GM23338 (cell line): Measurements from ENCODE around the gene PDC.
A peak's percentile ranks its signal among the peaks of the same experiment; 100 is the strongest.

ENCODE experiments used
- CTCF ChIP-seq, 2 experiments: fragments of 200-600 bp in 1 of 2; sonication (generic) in 1 of 2; conservative IDR thresholded peaks; 2 replicates each; pipeline versions ENCODE4 v1.5.1 to v1.6.1; 2016 to 2017; ENCODE audit warnings: antibody characterized with exemption in 2 of 2, low read depth in 2 of 2, mild to moderate bottlenecking in 2 of 2, moderate library complexity in 1 of 2
- EZH2 ChIP-seq: fragments of 200-600 bp; sonication (generic); IDR thresholded peaks from one replicate; pipeline ENCODE4 v1.8.0; 2017; ENCODE audit warnings: antibody characterized with exemption, mild to moderate bottlenecking, low read depth; ENCODE audit not compliant: unreplicated experiment
- EZH2phosphoT487 ChIP-seq: fragments of 200-600 bp; sonication (generic); IDR thresholded peaks from one replicate; pipeline ENCODE4 v1.8.1; 2018; ENCODE audit warnings: antibody characterized with exemption; ENCODE audit not compliant: unreplicated experiment
- JUNB ChIP-seq: IDR thresholded peaks from one replicate; pipeline ENCODE4 v1.6.1; 2016; ENCODE audit warnings: antibody characterized with exemption; ENCODE audit not compliant: unreplicated experiment
- POLR2AphosphoS5 ChIP-seq: IDR thresholded peaks from 2 replicates; pipeline ENCODE4 v1.6.1; 2016; ENCODE audit warnings: antibody characterized with exemption, low read depth
- REST ChIP-seq: IDR thresholded peaks from one replicate; pipeline ENCODE4 v1.6.1; 2018; ENCODE audit warnings: antibody characterized with exemption; ENCODE audit not compliant: unreplicated experiment
- ZNF114 ChIP-seq: fragments of 250-450 bp; sonication (Bioruptor Pico); IDR thresholded peaks from 2 replicates; pipeline ENCODE4 v1.5.0; 2020; ENCODE audit warnings: mild to moderate bottlenecking, moderate library complexity
- ZNF331 ChIP-seq: fragments of 250-450 bp; sonication (Bioruptor Pico); IDR thresholded peaks from 2 replicates; pipeline ENCODE4 v1.5.0; 2020; ENCODE audit warnings: low read depth, mild to moderate bottlenecking, moderate library complexity
- TF ChIP-seq, protein P1 (sequence below): fragments of 250-450 bp; sonication (Bioruptor Pico); IDR thresholded peaks from 2 replicates; pipeline ENCODE4 v1.5.0; 2020; ENCODE audit warnings: mild to moderate bottlenecking, moderate library complexity

DNA sequence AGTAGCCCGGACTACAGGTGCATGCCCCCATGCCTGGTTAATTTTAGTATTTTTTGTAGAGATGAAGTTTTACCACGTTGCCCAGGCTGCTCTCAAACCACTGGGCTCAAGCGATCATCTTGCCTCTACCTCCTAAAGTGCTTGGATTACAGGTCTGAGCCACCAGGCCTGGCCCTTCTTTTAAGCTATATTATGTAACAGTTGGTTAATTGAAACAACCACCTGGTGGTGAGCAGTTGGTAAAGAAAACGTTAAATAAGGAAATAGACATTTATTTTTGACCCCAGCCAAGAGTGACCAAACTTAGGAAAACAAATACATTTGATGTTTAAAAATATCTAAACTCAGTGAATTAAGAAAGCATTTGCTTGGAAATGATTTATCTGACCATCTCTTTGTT lies 12.1 kb upstream of the PDC start:
- TF ChIP-seq EZH2: no peak
- peak in 1 of 2 experiments; percentile 35; a peak in 2 of 4 replicates for TF ChIP-seq CTCF (conservative IDR thresholded peaks at IDR 0.05; ENCODE audit: low read depth in 2 of 2)
- no peak for TF ChIP-seq REST
- no peak for TF ChIP-seq JUNB
- TF ChIP-seq, protein P1, sequence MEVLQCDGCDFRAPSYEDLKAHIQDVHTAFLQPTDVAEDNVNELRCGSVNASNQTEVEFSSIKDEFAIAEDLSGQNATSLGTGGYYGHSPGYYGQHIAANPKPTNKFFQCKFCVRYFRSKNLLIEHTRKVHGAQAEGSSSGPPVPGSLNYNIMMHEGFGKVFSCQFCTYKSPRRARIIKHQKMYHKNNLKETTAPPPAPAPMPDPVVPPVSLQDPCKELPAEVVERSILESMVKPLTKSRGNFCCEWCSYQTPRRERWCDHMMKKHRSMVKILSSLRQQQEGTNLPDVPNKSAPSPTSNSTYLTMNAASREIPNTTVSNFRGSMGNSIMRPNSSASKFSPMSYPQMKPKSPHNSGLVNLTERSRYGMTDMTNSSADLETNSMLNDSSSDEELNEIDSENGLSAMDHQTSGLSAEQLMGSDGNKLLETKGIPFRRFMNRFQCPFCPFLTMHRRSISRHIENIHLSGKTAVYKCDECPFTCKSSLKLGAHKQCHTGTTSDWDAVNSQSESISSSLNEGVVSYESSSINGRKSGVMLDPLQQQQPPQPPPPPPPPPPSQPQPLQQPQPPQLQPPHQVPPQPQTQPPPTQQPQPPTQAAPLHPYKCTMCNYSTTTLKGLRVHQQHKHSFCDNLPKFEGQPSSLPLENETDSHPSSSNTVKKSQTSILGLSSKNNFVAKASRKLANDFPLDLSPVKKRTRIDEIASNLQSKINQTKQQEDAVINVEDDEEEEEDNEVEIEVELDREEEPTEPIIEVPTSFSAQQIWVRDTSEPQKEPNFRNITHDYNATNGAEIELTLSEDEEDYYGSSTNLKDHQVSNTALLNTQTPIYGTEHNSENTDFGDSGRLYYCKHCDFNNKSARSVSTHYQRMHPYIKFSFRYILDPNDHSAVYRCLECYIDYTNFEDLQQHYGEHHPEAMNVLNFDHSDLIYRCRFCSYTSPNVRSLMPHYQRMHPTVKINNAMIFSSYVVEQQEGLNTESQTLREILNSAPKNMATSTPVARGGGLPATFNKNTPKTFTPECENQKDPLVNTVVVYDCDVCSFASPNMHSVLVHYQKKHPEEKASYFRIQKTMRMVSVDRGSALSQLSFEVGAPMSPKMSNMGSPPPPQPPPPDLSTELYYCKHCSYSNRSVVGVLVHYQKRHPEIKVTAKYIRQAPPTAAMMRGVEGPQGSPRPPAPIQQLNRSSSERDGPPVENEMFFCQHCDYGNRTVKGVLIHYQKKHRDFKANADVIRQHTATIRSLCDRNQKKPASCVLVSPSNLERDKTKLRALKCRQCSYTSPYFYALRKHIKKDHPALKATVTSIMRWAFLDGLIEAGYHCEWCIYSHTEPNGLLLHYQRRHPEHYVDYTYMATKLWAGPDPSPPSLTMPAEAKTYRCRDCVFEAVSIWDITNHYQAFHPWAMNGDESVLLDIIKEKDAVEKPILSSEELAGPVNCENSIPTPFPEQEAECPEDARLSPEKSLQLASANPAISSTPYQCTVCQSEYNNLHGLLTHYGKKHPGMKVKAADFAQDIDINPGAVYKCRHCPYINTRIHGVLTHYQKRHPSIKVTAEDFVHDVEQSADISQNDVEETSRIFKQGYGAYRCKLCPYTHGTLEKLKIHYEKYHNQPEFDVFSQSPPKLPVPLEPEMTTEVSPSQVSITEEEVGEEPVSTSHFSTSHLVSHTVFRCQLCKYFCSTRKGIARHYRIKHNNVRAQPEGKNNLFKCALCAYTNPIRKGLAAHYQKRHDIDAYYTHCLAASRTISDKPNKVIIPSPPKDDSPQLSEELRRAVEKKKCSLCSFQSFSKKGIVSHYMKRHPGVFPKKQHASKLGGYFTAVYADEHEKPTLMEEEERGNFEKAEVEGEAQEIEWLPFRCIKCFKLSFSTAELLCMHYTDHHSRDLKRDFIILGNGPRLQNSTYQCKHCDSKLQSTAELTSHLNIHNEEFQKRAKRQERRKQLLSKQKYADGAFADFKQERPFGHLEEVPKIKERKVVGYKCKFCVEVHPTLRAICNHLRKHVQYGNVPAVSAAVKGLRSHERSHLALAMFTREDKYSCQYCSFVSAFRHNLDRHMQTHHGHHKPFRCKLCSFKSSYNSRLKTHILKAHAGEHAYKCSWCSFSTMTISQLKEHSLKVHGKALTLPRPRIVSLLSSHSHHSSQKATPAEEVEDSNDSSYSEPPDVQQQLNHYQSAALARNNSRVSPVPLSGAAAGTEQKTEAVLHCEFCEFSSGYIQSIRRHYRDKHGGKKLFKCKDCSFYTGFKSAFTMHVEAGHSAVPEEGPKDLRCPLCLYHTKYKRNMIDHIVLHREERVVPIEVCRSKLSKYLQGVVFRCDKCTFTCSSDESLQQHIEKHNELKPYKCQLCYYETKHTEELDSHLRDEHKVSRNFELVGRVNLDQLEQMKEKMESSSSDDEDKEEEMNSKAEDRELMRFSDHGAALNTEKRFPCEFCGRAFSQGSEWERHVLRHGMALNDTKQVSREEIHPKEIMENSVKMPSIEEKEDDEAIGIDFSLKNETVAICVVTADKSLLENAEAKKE: no peak
- TF ChIP-seq ZNF114 (CRISPR knock-in tag): no peak
- no peak for TF ChIP-seq POLR2AphosphoS5
- no peak for TF ChIP-seq ZNF331 (CRISPR knock-in tag)
- TF ChIP-seq EZH2phosphoT487: no peak
